Activated CD4-positive, alpha-beta memory T cell treated with anti-CD3 and anti-CD28 coated beads, Interleukin-2, amount 10 ng/mL, durations not matched to agents 7 days and 5 days (primary cell): ENCODE results near the gene TMIE. TPM values are rescaled to one million over a fixed set of nuclear protein-coding genes. Genes with fewer than 3 reads are reported as not detected.

Source experiments
- CTCF ChIA-PET: fragments of 350-600 bp; sonication (Branson Sonifier 250); formaldehyde crosslinking; loops from one replicate; lab custom pipeline; 2021; ENCODE audit warnings: antibody characterized with exemption, inconsistent platforms; lab: Charles Lee
- POLR2A ChIA-PET: fragments of 350-600 bp; sonication (Branson Sonifier 250); formaldehyde crosslinking; loops from one replicate; lab custom pipeline; 2021; ENCODE audit warnings: antibody characterized with exemption; lab: Charles Lee
- DNase-seq: peaks from one replicate; pipeline ENCODE4 v3.0.0-alpha.2; 2020
- H3K27ac Mint-ChIP-seq: one replicate; pipeline ENCODE4 v1.8.0; 2021; ENCODE audit warnings: mild to moderate bottlenecking, mixed read lengths
- H3K27me3 Mint-ChIP-seq: one replicate; pipeline ENCODE4 v1.8.0; 2021; ENCODE audit warnings: mixed read lengths
- H3K36me3 Mint-ChIP-seq: one replicate; pipeline ENCODE4 v1.8.0; 2021; ENCODE audit warnings: low read depth, mixed read lengths
- H3K4me1 Mint-ChIP-seq: one replicate; pipeline ENCODE4 v1.8.0; 2021; ENCODE audit warnings: mixed read lengths
- H3K4me3 Mint-ChIP-seq: one replicate; pipeline ENCODE4 v1.8.0; 2021; ENCODE audit warnings: mild to moderate bottlenecking, mixed read lengths
- H3K9me3 Mint-ChIP-seq: one replicate; pipeline ENCODE4 v1.8.0; 2021; ENCODE audit warnings: mixed read lengths
- total RNA-seq, 2 experiments: library from RNA; stranded (reverse); gene quantifications; one replicate each; pipeline ENCODE4 v1.2.3, GENCODE V29; 2021

Gene TMIE
- total RNA-seq, 2 experiments from 2014 or later = 0.20 to 0.63 TPM

DNA sequence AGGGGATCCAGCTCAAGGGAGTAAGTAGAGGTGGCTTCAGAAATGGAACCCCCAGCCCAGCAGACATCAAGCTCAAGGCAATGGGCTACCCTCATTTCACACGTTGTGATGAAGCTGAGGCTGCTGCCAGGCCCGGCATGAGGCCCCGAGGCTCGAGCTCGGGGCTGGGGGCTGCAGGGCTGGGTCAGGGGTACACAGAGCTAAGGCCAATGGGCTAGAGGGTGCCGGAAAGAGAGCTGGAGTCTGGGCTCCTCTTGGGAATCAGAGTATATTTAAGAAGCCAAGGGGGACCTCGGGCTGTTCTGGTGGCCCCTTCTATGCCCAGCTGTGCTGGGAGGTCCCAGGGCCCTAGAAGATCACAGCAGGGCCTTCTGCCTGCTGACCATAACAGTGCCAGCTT is 9.0 kb downstream of the TMIE start:
- no peaks in the 10 kb centered on the region for H3K27me3 Mint-ChIP-seq
- ChIA-PET CTCF (interaction anchor here (0.5 to 1.1 kb wide), 2 partner anchors 135 to 614 kb away, joined by 3 to 4 read pairs; no protein-coding TSS in a partner anchor), POLR2A (interaction anchor here (0.6 kb wide), 1 partner anchor 199 kb away, joined by 3 read pairs; no protein-coding TSS in a partner anchor)
- DNase-seq = no peak
- no peaks in the 10 kb centered on the region for H3K36me3 Mint-ChIP-seq
- no peaks in the 10 kb centered on the region for H3K9me3 Mint-ChIP-seq
- no peaks in the 10 kb centered on the region for H3K4me1 Mint-ChIP-seq
- no peak overlapping the region for H3K4me3 Mint-ChIP-seq
- H3K27ac Mint-ChIP-seq = no peak overlapping the region

DNA sequence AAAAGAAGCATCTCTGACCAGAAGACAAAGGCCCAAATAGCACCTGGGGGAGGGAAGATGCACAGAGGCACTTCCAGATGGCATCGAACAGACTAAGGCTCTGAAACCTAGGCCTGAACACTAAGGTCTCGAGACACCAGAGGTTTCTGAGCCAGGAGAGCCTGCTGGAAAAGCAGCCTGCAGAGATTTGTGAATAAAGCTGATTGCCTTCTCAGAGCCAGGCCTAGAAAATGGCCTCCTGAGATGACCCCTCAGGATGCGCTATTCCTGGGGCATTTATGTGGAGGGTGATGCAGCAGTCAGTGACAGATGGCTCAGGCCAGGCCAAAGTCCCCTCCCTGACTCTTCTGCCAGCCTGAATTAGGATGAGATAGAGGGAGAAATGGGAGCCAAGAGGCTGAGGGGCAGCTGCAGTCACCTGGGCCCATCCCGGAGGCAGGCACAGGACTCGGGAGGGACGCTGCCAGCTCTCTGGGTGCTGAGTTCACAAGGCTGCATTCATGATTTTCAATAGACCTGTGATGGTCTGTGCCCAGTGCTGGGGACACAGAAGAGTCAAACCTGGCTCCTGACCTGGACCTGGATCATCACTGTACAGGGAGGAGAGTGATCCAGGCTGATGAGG is 9.6 kb downstream of the TMIE start:
- CTCF ChIA-PET = interaction anchor here (1.1 kb wide), 1 partner anchor 135 kb away, joined by 4 read pairs; no protein-coding TSS in a partner anchor
- no peak for DNase-seq
- H3K9me3 Mint-ChIP-seq = no peaks in the 10 kb centered on the region
- H3K4me3 Mint-ChIP-seq = no peak overlapping the region
- no peaks in the 10 kb centered on the region for H3K27me3 Mint-ChIP-seq
- H3K36me3 Mint-ChIP-seq = no peaks in the 10 kb centered on the region
- H3K4me1 Mint-ChIP-seq = no peaks in the 10 kb centered on the region
- POLR2A ChIA-PET = interaction anchor here (0.6 kb wide), 1 partner anchor 199 kb away, joined by 3 read pairs; no protein-coding TSS in a partner anchor
- H3K27ac Mint-ChIP-seq = no peak overlapping the region

DNA sequence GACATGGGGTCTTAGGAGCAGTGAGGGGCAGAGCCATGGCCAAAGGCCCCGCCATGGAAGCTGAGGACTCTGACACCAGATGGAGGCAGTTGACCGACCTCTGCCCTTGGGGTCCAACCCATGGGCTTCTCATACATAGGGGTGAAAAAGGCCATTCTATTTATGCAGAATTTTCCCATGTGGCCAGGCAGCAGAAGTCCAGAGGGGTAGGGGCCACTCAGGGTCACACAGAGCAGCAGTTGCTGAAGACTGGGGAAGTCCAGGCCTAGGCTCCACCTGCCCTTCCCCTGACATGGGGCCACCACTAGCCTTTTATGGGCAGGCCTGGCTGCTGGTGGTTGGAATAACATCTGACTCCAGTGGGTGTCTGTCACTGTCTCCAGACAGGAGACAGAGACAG is 10.1 kb downstream of the TMIE start:
- Mint-ChIP-seq H3K36me3 (no peaks in the 10 kb centered on the region), H3K27me3 (no peaks in the 10 kb centered on the region), H3K4me1 (no peaks in the 10 kb centered on the region), H3K27ac (no peak overlapping the region), H3K9me3 (no peaks in the 10 kb centered on the region), H3K4me3 (no peak overlapping the region)
- ChIA-PET CTCF (no interaction called here), POLR2A (no interaction called here)
- DNase-seq = no peak

DNA sequence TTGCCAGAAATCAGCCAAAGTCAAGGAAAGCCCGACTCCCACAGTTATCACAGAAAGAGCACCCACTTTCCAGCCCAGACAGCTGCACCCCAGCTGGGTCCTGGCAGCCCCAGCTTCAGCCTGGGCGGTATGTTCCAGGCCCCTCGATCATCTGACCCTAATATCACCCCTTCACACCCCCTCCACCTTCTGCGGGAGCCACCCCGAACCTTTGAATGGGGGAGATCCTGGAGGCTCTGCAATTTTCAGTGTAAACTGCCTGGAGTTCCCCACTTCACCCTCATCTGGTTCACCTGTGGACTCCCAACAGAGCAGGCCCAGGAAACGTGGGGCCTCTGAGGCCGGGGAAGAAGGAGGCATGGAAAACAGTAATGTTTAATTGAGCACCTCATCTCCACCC is 10.6 kb downstream of the TMIE start:
- Mint-ChIP-seq H3K4me3 (no peak overlapping the region), H3K9me3 (no peaks in the 10 kb centered on the region), H3K36me3 (no peaks in the 10 kb centered on the region), H3K27me3 (no peaks in the 10 kb centered on the region), H3K27ac (no peak overlapping the region), H3K4me1 (no peaks in the 10 kb centered on the region)
- CTCF ChIA-PET = no interaction called here
- DNase-seq = no peak
- POLR2A ChIA-PET = interaction anchor here (0.6 kb wide), 1 partner anchor 9 kb away, joined by 3 read pairs; no protein-coding TSS in a partner anchor

DNA sequence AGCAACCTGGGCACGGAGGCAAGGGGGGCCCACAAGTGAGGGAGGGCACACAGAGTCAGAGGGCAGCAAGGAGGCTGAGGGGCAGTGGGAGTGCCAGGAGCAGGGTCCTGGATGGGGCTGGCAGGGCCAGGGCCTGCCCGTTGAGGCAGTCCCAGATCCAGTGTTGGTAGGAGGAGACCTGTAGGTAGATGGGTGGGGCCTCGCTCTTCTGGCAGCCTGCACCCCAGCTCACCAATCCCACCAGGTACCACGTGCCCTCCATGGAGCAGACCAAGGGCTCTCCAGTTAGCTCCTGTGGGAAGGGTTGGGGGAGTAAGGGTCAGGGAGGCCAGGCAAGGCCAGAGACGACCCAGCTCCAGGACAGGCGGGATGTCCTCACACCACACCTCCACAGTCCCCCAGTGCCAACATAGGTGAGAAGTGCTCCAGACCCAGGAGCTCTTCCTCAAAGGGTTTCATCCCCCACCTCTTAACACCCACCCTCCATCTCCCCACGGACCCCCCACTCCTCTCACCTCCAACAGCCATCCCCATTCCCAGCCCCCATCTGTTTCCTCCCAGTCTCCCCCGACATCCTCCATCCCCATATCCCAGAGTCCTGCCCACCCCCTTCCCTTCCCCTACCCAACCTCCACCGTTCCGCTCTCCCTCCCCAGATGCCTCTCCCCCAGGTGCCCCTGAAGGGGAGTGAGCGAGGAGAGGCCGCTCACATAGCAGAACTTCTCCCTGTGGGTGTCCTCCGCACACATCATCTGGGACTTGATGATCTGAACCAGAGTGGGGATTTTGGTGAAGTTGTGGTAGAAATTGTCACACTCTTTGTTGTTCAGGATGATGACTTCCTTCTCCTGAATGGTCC is 11.2 kb downstream of the TMIE start:
- Mint-ChIP-seq H3K9me3 (no peaks in the 10 kb centered on the region), H3K36me3 (no peaks in the 10 kb centered on the region), H3K27me3 (no peaks in the 10 kb centered on the region), H3K27ac (no peak overlapping the region), H3K4me3 (no peak overlapping the region), H3K4me1 (no peaks in the 10 kb centered on the region)
- ChIA-PET POLR2A (interaction anchor here (0.6 kb wide), 1 partner anchor 8 kb away, joined by 3 read pairs; no protein-coding TSS in a partner anchor), CTCF (no interaction called here)
- DNase-seq = no peak

DNA sequence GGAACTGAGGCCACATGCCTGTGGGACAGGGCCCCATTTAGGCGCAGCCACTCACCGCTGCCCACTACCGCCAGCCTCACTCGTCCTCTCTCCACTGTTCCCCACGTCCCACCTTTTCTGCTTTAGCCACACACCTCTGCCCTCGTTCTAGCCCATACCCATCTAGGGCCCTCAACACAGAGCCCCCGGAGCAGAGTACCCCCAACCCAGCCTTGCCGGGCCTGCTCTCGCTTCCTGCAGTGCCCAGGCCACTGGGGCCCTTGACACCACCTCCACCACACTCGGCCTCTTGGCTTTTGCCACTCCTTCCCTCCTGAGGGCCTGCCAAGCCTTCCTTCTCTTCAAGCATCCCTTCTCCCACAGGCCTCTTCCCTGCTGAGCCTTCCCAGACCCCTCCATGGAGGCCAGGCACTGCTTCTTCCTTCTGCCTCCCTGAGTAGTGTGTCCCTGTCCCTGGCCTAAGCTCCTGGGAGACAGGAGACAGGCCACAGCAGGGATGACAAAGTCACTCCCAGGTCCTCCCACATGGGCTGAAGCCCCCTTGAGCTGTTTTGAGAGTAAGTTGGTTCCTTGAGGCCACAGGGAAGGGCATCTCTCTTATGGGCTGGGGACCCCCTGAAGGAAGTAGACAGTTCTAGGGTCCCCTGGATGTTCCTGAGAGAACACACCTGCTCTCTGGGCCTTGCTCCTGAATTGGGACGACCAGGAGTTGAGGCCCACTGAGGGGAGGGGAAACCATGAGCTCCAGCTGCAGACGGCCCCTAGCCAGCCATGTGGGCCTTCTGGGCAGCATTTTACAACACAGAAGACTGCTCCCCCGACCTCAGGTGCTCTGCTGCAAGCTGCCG is 12.1 kb downstream of the TMIE start:
- no peaks in the 10 kb centered on the region for H3K4me1 Mint-ChIP-seq
- no peaks in the 10 kb centered on the region for H3K36me3 Mint-ChIP-seq
- H3K27ac Mint-ChIP-seq = no peak overlapping the region
- POLR2A ChIA-PET = no interaction called here
- H3K27me3 Mint-ChIP-seq = peaks cover under 1% of the 10 kb centered on the region
- H3K4me3 Mint-ChIP-seq = no peak overlapping the region
- no peaks in the 10 kb centered on the region for H3K9me3 Mint-ChIP-seq
- DNase-seq = no peak
- CTCF ChIA-PET = no interaction called here

DNA sequence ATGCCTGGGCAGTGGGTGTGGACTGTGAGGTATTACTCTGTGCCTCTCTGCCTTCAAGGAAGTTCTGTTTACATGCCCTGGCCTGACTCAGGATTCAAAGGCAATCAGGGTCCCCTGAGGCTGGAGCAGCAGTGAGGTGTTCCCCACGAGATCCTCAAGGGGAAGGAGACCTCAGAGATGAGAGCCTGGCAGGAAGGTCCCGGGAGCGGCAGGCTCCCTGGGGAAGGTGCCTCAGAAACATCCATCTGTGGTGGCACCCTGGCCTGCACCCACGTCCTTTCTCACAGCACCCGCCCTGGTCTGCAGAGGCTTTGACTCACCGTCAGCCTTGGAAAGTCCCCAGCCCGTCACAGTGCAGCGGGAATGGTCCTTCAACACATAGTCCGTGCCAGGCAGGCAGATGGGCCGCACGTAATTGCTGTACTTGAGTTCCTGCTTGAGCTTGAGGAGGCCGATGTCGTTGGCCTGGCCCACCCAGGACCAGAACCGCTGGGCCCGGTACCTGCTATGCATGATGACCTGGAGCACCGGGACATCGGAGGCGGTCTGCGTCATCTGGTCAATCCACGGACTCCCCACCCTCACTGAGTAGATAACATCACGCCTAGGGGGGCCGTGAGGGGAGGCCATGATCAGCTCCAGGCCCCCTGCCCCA is 12.8 kb downstream of the TMIE start:
- Mint-ChIP-seq H3K27me3 (peaks cover 1% of the 10 kb centered on the region), H3K36me3 (no peaks in the 10 kb centered on the region), H3K4me3 (no peak overlapping the region), H3K9me3 (no peaks in the 10 kb centered on the region), H3K4me1 (no peaks in the 10 kb centered on the region), H3K27ac (no peak overlapping the region)
- POLR2A ChIA-PET = interaction anchor here (1.4 kb wide), 1 partner anchor 9 kb away, joined by 4 read pairs; no protein-coding TSS in a partner anchor
- CTCF ChIA-PET = no interaction called here
- no peak for DNase-seq

DNA sequence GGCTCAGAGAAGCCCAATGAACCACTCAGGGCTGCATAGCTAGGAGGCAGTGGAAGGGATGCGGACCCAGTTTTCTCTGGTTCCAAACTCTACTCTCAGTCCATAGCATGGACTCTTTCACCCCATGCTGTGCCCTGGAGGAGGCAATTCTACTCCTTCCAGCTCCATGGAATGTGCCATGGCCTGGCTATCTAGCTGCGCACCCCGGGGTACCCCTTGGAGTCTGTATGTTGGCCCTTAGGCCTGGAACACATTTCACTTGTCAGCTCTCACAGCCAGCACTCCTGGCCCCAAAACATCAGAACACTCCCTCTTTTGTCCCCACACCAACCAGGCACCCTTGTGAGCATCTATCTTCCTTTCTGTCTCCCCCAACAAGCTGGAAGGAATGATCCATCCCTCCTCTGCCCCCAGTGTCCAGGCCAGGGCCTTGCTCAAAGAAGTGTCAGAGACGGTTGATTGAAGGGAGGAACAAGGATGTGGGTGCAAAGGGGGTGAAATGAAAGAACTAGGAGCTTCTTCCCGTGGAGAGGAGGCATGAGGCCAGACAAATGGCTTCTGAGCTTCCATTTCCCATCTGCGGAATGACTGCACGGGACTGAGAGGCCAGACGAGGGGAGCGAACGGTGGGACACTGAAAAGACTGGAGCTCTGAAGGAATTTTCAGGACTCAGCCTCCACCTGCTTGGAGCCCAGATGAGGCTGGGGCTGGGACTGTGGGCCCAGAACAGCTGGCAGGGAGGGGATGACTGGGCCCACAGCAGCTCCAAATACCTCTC is 13.7 kb downstream of the TMIE start:
- no peaks in the 10 kb centered on the region for H3K9me3 Mint-ChIP-seq
- DNase-seq = no peak
- H3K27me3 Mint-ChIP-seq = peaks cover 4% of the 10 kb centered on the region
- no peaks in the 10 kb centered on the region for H3K36me3 Mint-ChIP-seq
- H3K4me1 Mint-ChIP-seq = no peaks in the 10 kb centered on the region
- no peak overlapping the region for H3K27ac Mint-ChIP-seq
- POLR2A ChIA-PET = interaction anchor here (1.4 kb wide), 1 partner anchor 8 kb away, joined by 4 read pairs; no protein-coding TSS in a partner anchor
- CTCF ChIA-PET = no interaction called here
- H3K4me3 Mint-ChIP-seq = no peak overlapping the region

DNA sequence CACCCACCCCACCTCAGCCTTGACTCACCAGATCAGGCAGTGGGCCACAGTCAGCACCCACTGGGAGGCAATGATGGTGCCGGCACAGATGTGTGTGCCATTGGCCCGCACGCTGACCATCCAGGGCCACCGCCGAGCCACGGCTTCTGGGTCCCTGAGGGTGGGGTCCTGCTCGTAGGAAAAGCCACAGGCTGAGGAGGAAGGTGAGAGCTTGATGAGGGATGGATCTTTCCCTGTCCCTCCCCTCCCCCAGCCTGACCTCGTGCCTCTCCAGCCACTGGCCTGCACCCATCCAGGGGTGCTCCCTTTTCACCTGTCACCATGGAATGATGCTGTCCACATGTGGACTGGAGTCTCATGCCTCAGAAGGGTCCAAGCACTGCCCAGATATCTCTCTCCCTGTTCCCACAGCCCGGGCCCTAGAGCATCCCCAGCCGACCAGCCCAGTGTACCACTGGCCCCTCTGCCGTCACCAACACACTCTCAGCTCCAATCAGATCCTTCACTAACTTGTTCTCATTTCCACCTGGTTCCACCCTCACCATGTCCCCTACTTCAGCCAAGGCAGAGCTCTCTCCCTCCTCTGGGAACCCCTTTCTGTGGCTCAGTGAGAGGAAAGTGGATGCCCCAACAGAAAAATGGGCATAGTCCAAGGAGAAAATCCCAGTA is 14.4 kb downstream of the TMIE start:
- Mint-ChIP-seq H3K36me3 (no peaks in the 10 kb centered on the region), H3K4me3 (no peak overlapping the region), H3K27me3 (peaks cover 4% of the 10 kb centered on the region), H3K9me3 (no peaks in the 10 kb centered on the region), H3K4me1 (no peaks in the 10 kb centered on the region), H3K27ac (no peak overlapping the region)
- CTCF ChIA-PET = no interaction called here
- DNase-seq = no peak
- POLR2A ChIA-PET = interaction anchor here (1.4 kb wide), 1 partner anchor 8 kb away, joined by 4 read pairs; no protein-coding TSS in a partner anchor

DNA sequence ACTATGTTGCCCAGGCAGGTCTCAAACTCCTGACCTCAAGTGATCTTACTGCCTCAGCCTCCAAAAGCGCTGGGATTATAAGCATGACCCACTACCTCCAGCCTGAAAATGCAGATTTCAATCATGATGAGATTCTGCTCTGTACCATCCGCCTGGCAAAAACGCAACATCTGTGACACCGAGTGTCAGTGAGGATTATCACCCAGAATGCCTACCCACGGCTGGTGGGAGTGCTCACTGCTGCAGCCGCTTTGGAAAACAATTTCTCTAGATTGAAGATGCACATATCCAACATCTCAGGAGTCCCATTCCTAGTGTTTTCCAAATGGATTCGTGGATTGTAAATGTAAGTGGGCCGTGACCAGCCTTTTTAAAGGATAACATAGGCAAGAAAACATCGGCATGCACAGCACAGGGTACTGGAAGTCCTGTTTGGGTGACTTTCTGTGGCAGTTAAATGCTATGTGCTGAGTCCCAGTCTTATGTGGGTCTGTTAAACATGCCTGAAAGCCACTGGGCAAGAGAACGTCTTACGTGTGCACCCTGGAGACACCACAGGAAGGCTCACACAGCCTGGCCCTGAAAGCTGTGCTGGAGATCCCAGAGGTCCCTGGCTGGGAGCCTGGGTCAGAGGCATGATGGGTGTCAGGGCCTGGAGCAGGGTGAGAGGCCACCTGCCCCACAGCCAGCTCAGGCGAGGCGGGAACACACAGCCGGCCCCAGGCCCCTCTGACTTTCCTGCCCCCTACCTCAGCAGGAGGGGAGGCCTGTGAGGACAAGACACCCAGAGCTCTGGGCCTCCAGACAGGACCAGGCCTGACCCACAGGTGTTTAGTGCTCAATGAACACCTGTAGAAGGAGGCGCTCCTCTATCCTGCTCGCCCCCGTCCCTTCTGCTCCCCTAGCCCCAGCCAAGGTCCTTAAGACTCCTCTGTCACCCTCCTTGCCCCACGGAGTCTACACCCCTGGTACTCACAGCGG is 15.6 kb downstream of the TMIE start:
- POLR2A ChIA-PET = no interaction called here
- H3K9me3 Mint-ChIP-seq = peaks cover 4% of the 10 kb centered on the region
- H3K4me3 Mint-ChIP-seq = no peak overlapping the region
- H3K36me3 Mint-ChIP-seq = no peaks in the 10 kb centered on the region
- H3K4me1 Mint-ChIP-seq = no peaks in the 10 kb centered on the region
- peak; percentile 10 for DNase-seq
- CTCF ChIA-PET = no interaction called here
- peaks cover 10% of the 10 kb centered on the region for H3K27me3 Mint-ChIP-seq
- no peak overlapping the region for H3K27ac Mint-ChIP-seq
